Ovary (tissue), 9 donors: ENCODE data around the gene PCDHGA10. TPM values are rescaled to one million over a fixed set of nuclear protein-coding genes. Genes with fewer than 3 reads are reported as not detected.
"Not testable (repeated sequence)": the region's sequence is repeated elsewhere in the genome, so short reads cannot be mapped to it uniquely, and the experiment has no call there.

Experiments used
- DNase-seq, 5 donors: peaks; one replicate each; pipeline ENCODE4 v3.0.0-alpha.2; 2019 to 2020
- H3K27ac ChIP-seq, 2 donors: fragments of 200-600 bp; one replicate each; pipeline versions ENCODE4 v1.5.1 to v1.8.0; 2019 to 2022
- H3K27me3 ChIP-seq: fragments of 200-600 bp; one replicate; pipeline ENCODE4 v1.8.0; 2022
- H3K36me3 ChIP-seq: fragments of 200-600 bp; sonication (generic); one replicate; pipeline ENCODE4 v1.5.1; 2019
- H3K4me1 ChIP-seq: one replicate; pipeline ENCODE4 v1.8.1; 2013; ENCODE audit warnings: mild to moderate bottlenecking, moderate library complexity; ENCODE audit not compliant: insufficient read depth
- H3K4me3 ChIP-seq: fragments of 200-600 bp; sonication (generic); one replicate; pipeline ENCODE4 v1.5.1; 2017
- H3K9me3 ChIP-seq, 2 donors: fragments of 200-600 bp in 1 of 2; sonication (generic) in 1 of 2; one replicate each; pipeline versions ENCODE4 v1.5.1 to v1.8.1; 2013 to 2019; ENCODE audit warnings: mild to moderate bottlenecking in 1 of 2, moderate library complexity in 1 of 2
- CTCF ChIP-seq, 3 donors: fragments of 450-650 bp in 2 of 3; fragments of 200-600 bp in 1 of 3; IDR thresholded peaks; one replicate each; pipeline versions ENCODE4 v1.5.1 to v1.8.0; 2016 to 2022; ENCODE audit warnings: antibody characterized with exemption in 3 of 3, mild to moderate bottlenecking in 1 of 3
- EP300 ChIP-seq: sonication (generic); formaldehyde crosslinking; IDR thresholded peaks from one replicate; pipeline ENCODE4 v1.6.1; 2017; ENCODE audit warnings: antibody characterized with exemption
- POLR2A ChIP-seq: fragments of 450-650 bp; IDR thresholded peaks from one replicate; pipeline ENCODE4 v1.6.1; 2017; ENCODE audit warnings: antibody characterized with exemption, mild to moderate bottlenecking, moderate library complexity
- WGBS, 3 donors: extraction: QIAGEN DNeasy Blood & Tissue Kit in 1 of 3; methylation state at CpG; one replicate each; pipeline versions ENCODE4 v1.1.5 to v1.1.7; 2013 to 2017; 5-methylcytosine and 5-hydroxymethylcytosine counted together
- intact Hi-C, 4 donors: fragments of 100-400 bp; cut with DNase I; formaldehyde crosslinking; loops; one replicate each; pipeline versions ENCODE4 v1.11.0 to v1.15.1; 2022 to 2023
- polyA plus RNA-seq, 2 donors: library from polyadenylated mRNA; stranded (reverse); fragments of 200-250 nt in 1 of 2; fragments of 350-450 nt in 1 of 2; fragmentation: Illumina TruSeq in 1 of 2; extraction: RNeasy Lipid Tissue Mini Kit (QIAGEN cat#74804) in 1 of 2; gene quantifications; one replicate each; pipeline ENCODE4 v1.2.3, GENCODE V29; 2013 to 2014
- total RNA-seq, 7 donors: library from RNA; depleted of rRNA in 2 of 7; stranded (reverse); fragments of >200 nt in 2 of 7; fragmentation: NEBNext Ultra II Directional in 3 of 7; extraction: Animal tissue kit (Norgen Biotek cat#: 25700) in 3 of 7; gene quantifications; one replicate each; pipeline versions ENCODE4 v1.1.0 to v1.2.4, GENCODE V29; 2016 to 2023
- donor health status: DM: no; HTN: no; CAD: no; lungs with moderate emphysema.
- donor health status: DM: no; HTN: no; CAD: no.
- donor health status: Bipolar disorder and iron deficiency.
- donor health status: DM: yes; HTN: yes; CAD: no.
- donor health status: DM: no; HTN: no; CAD: no.
- donor health status: DM: yes; HTN: yes; CAD: no.

The PCDHGA10 gene
- total and polyA plus RNA-seq, 9 donors = 1.3 to 9.7 (median 6.5) TPM

- Histone ChIP-seq H3K4me3 (no peak within 1 kb of the TSS), H3K9me3 (peaks cover 5 to 45% of the 10 kb centered on the region in 2 donors), H3K27ac (no peak within 1 kb of the TSS), H3K27me3 (no peaks in the 10 kb centered on the region), H3K4me1 (no peaks in the 10 kb centered on the region), H3K36me3 (no peaks in the 10 kb centered on the region)
- 16 to 22% (median 21%) methylated on average over 32 of the region's 32 CpGs for whole genome bisulfite sequencing, 3 donors
- TF ChIP-seq EP300 (no peak), CTCF (IDR thresholded peaks at IDR 0.05) (no peak), POLR2A (no peak)
- intact Hi-C loops = no loop called here
- no peak for DNase-seq
These were observed 42.6 kb upstream of the PCDHGA10 start, which contains the start of gene PCDHGB3 for GRCh38 chr5:141369994-141370848. Gene PCDHGB3 (plus strand): TSS chr5:141370242. CDS start chr5:141370395, 153 bp downstream.

- H3K27ac ChIP-seq = no peak overlapping the region
- H3K4me1 ChIP-seq = no peaks in the 10 kb centered on the region
- H3K27me3 ChIP-seq = no peaks in the 10 kb centered on the region
- TF ChIP-seq POLR2A = no peak
- TF ChIP-seq EP300 = no peak
- no peak for TF ChIP-seq CTCF (IDR thresholded peaks at IDR 0.05)
- H3K9me3 ChIP-seq = peaks cover 5 to 44% of the 10 kb centered on the region in 2 donors
- no peaks in the 10 kb centered on the region for H3K36me3 ChIP-seq
- 28 to 40% (median 30%) methylated on average over 47 to 69 of the region's 69 CpGs for WGBS, 3 donors
- no peak overlapping the region for H3K4me3 ChIP-seq
- intact Hi-C loops = no loop called here
- no peak for DNase-seq
These were observed 41.0 kb upstream of the PCDHGA10 start for GRCh38 chr5:141371572-141372475.

DNA sequence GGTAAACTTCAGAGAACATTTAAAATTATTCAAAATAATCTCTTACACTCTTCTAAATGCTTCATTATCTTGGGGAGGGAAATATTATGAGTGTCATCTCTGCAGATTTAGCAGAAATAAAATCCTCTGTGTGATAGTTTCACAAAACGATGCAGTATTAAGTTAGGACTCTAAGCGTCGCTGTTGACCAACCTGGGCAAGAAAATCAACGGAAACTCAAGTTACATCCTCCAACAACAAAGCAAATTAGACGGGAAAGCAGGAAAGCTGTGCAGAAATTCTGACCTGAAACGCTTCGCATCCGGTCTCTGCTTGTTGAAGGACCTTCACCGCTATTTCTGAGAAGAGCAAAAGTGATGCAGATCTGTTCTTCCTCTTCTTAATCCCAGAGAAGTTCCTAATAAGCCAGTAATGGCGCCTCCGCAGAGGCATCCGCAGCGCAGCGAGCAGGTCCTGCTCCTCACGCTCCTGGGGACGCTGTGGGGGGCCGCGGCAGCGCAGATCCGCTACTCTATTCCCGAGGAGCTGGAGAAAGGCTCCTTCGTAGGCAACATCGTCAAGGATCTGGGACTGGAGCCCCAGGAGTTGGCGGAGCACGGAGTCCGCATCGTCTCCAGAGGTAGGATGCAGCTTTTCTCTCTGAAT is 39.0 kb upstream of the PCDHGA10 start, which contains the start of gene PCDHGA6:
TSS of gene PCDHGA6 (plus strand) at position 219 of the 645 bp plus-strand sequence. CDS start at position 412, 193 bp downstream.
- H3K27me3 ChIP-seq = no peaks in the 10 kb centered on the region
- no peak for DNase-seq
- H3K36me3 ChIP-seq = no peaks in the 10 kb centered on the region
- no peaks in the 10 kb centered on the region for H3K4me1 ChIP-seq
- WGBS, 3 donors = 11 to 16% (median 14%) methylated on average over 27 of the region's 27 CpGs
- intact Hi-C loops = no loop called here
- H3K27ac ChIP-seq = no peak within 1 kb of the TSS
- TF ChIP-seq CTCF (IDR thresholded peaks at IDR 0.05) = peak in 2 of 3 donors; percentile 20 to 28
- no peak for TF ChIP-seq POLR2A
- no peak for TF ChIP-seq EP300
- H3K4me3 ChIP-seq = peak within 1 kb of the TSS; percentile 23
- H3K9me3 ChIP-seq = peaks cover 5 to 51% of the 10 kb centered on the region in 2 donors

DNA sequence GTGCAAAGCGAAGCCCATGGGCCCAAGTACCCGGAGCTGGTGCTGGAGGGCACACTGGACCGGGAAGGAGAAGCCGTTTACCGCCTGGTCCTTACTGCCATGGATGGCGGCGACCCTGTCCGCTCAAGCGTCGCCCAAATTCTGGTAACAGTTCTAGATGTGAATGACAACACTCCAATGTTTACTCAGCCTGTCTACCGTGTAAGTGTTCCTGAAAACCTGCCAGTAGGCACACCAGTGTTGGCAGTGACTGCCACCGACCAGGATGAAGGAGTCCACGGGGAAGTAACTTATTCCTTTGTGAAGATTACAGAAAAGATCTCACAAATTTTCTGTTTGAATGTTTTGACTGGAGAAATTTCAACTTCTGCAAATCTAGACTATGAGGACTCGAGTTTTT is 38.2 kb upstream of the PCDHGA10 start:
- Histone ChIP-seq H3K27me3 (no peaks in the 10 kb centered on the region), H3K36me3 (no peaks in the 10 kb centered on the region), H3K27ac (no peak overlapping the region), H3K9me3 (peaks cover 5 to 51% of the 10 kb centered on the region in 2 donors), H3K4me3 (peak overlapping the region; percentile 23), H3K4me1 (no peaks in the 10 kb centered on the region)
- TF ChIP-seq CTCF (IDR thresholded peaks at IDR 0.05) = no peak
- no peak for TF ChIP-seq POLR2A
- no peak for TF ChIP-seq EP300
- DNase-seq = no peak
- 55 to 66% (median 58%) methylated on average over 14 of the region's 14 CpGs for WGBS, 3 donors
- intact Hi-C loops = no loop called here

- H3K4me1 ChIP-seq, DNase-seq, H3K27ac ChIP-seq, H3K4me3 ChIP-seq, H3K36me3 ChIP-seq, H3K27me3 ChIP-seq, intact Hi-C loops: not testable (repeated sequence)
- 34 to 57% (median 39%) methylated on average over 15 to 42 of the region's 48 CpGs for WGBS, 3 donors
- peaks cover 5 to 43% of the 10 kb centered on the region in 2 donors for H3K9me3 ChIP-seq
These were observed 37.2 kb upstream of the PCDHGA10 start for GRCh38 chr5:141375444-141376155.
